Osteocyte (in vitro differentiated cells): ENCODE data around the gene URB1. TPM values are rescaled to one million over a fixed set of nuclear protein-coding genes. Genes with fewer than 3 reads are reported as not detected.

Source experiments
- DNase-seq: peaks from one replicate; pipeline ENCODE4 v3.0.0; 2021; ENCODE audit warnings: mixed read lengths; ENCODE audit not compliant: unreplicated experiment; ENCODE audit errors: extremely low spot score
- H3K27ac Mint-ChIP-seq: one replicate; pipeline ENCODE4 v1.8.0; 2021; ENCODE audit warnings: mild to moderate bottlenecking, mixed read lengths; ENCODE audit not compliant: unreplicated experiment
- H3K27me3 Mint-ChIP-seq: one replicate; pipeline ENCODE4 v1.8.0; 2021; ENCODE audit warnings: mixed read lengths; ENCODE audit not compliant: unreplicated experiment
- H3K36me3 Mint-ChIP-seq: one replicate; pipeline ENCODE4 v1.8.0; 2021; ENCODE audit warnings: mixed read lengths; ENCODE audit not compliant: unreplicated experiment
- H3K4me1 Mint-ChIP-seq: one replicate; pipeline ENCODE4 v1.8.0; 2021; ENCODE audit warnings: mixed read lengths; ENCODE audit not compliant: unreplicated experiment
- H3K4me3 Mint-ChIP-seq: one replicate; pipeline ENCODE4 v1.8.0; 2021; ENCODE audit warnings: mild to moderate bottlenecking, moderate library complexity, mixed read lengths; ENCODE audit not compliant: unreplicated experiment
- H3K9me3 Mint-ChIP-seq: one replicate; pipeline ENCODE4 v1.8.0; 2021; ENCODE audit warnings: mixed read lengths; ENCODE audit not compliant: unreplicated experiment
- total RNA-seq: library from RNA; stranded (reverse); gene quantifications from 2 replicates; pipeline ENCODE4 v1.2.1, GENCODE V29; 2021
- TF ChIP-seq, protein P1 (sequence below): fragments of 200-600 bp; sonication (generic); IDR thresholded peaks from 2 replicates; pipeline ENCODE4 v1.5.0; 2021; ENCODE audit warnings: antibody characterized with exemption, mild to moderate bottlenecking, moderate library complexity

Gene URB1
- total RNA-seq, 1 donor from 2014 or later: 15.4 TPM

DNA sequence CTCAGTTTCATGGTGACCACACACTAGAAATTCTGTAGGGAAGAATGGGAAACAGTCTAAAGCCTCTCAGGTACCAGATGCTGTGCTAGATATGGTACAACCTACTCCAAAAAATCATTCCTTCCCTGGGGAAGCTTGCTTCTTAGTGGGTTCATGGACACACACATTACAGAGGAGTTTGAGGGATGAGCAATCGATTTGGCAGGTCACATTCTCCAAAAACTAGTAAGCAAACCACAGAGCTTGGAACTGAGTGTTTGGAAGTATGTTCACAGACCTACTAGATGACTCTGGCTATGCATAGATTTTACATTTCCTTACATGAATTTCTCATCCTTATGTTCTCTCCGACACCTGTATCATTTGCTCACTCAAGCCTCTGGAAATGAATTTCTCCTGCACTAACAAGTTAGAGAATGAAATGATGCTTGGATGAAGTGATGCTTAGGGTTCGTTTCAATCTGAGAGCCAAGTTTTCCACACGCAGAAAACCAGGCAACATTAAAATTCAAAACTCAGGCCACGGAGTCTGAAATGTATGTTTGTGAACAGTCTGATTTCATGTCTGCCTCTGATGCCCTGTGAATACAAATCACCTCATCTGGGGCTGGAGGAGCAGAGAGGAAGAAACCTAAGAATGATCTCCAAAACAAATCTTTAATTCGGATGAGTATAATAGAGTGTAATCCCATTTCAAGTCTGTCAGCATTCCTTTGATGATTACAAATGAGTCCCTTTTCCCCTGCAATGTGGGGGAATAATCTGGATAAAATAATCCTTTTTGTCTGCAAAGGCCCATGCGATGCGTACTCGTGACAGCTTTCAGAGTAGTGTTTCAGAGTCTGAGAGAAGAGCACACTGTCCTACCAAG, 30.7 kb upstream of the URB1 start:
- Mint-ChIP-seq H3K9me3 (peaks cover 6% of the 10 kb centered on the region), H3K4me3 (no peak overlapping the region), H3K27ac (no peak overlapping the region), H3K4me1 (peaks cover 3% of the 10 kb centered on the region), H3K36me3 (peaks cover 2% of the 10 kb centered on the region), H3K27me3 (peaks cover 29% of the 10 kb centered on the region)
- TF ChIP-seq, protein P1, sequence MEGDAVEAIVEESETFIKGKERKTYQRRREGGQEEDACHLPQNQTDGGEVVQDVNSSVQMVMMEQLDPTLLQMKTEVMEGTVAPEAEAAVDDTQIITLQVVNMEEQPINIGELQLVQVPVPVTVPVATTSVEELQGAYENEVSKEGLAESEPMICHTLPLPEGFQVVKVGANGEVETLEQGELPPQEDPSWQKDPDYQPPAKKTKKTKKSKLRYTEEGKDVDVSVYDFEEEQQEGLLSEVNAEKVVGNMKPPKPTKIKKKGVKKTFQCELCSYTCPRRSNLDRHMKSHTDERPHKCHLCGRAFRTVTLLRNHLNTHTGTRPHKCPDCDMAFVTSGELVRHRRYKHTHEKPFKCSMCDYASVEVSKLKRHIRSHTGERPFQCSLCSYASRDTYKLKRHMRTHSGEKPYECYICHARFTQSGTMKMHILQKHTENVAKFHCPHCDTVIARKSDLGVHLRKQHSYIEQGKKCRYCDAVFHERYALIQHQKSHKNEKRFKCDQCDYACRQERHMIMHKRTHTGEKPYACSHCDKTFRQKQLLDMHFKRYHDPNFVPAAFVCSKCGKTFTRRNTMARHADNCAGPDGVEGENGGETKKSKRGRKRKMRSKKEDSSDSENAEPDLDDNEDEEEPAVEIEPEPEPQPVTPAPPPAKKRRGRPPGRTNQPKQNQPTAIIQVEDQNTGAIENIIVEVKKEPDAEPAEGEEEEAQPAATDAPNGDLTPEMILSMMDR: no peak
- no peak for DNase-seq

- DNase-seq: no peak
- no peak overlapping the region for H3K27ac Mint-ChIP-seq
- peaks cover 3% of the 10 kb centered on the region for H3K4me1 Mint-ChIP-seq
- peaks cover 6% of the 10 kb centered on the region for H3K9me3 Mint-ChIP-seq
- TF ChIP-seq, protein P1: no peak
- peaks cover 2% of the 10 kb centered on the region for H3K36me3 Mint-ChIP-seq
- H3K27me3 Mint-ChIP-seq: peaks cover 32% of the 10 kb centered on the region
- H3K4me3 Mint-ChIP-seq: no peak overlapping the region
Measured at GRCh38 chr21:32422064-32422463, 29.3 kb upstream of the URB1 start.

DNA sequence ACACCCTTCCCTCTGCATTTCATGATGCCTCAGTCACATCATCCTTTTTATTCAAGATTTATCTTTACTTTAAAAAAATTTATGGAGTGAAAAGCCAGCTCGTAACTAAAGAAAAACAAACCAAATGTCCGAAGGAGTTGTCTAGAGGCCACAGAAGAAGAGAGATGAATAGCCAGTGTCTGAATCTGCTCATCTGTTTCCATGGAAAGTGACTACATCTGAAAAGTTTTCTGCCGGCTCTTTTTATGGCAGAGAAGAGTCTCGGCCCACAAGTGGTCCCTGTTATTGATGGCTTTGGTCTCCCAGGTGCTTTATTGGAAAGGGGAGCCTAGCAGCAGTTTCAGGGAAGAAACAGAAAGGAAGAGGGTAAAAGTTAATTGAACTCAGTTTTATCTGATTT, 25.3 kb upstream of the URB1 start:
- no peak for DNase-seq
- H3K27ac Mint-ChIP-seq: no peak overlapping the region

GRCh38 chr21:32415451-32416398, 22.9 kb upstream of the URB1 start:
- H3K4me3 Mint-ChIP-seq: no peak overlapping the region
- H3K36me3 Mint-ChIP-seq: no peaks in the 10 kb centered on the region
- no peaks in the 10 kb centered on the region for H3K9me3 Mint-ChIP-seq
- no peak for DNase-seq
- no peak overlapping the region for H3K27ac Mint-ChIP-seq
- peaks cover 21% of the 10 kb centered on the region for H3K27me3 Mint-ChIP-seq
- TF ChIP-seq, protein P1: no peak
- H3K4me1 Mint-ChIP-seq: peaks cover 22% of the 10 kb centered on the region

More for the DNA sequence above, 25.3 kb upstream of the URB1 start:
- TF ChIP-seq, protein P1: no peak
- H3K4me3 Mint-ChIP-seq: no peak overlapping the region
- H3K9me3 Mint-ChIP-seq: peaks cover 6% of the 10 kb centered on the region
- peaks cover 2% of the 10 kb centered on the region for H3K36me3 Mint-ChIP-seq
- peaks cover 9% of the 10 kb centered on the region for H3K4me1 Mint-ChIP-seq
- H3K27me3 Mint-ChIP-seq: peaks cover 19% of the 10 kb centered on the region
